Hepatocyte (in vitro differentiated cells): ENCODE measurements around the gene FUT9.

Experiments used
- EZH2phosphoT487 ChIP-seq: fragments of 200-600 bp; sonication (generic); IDR thresholded peaks from one replicate; pipeline ENCODE4 v1.6.1; 2018; ENCODE audit warnings: antibody characterized with exemption, mild to moderate bottlenecking, low read depth, moderate library complexity; ENCODE audit not compliant: unreplicated experiment, severe bottlenecking
- TF ChIP-seq, protein P1 (sequence below): fragments of 200-600 bp; sonication (generic); IDR thresholded peaks from 2 replicates; pipeline ENCODE4 v1.5.1; 2016; ENCODE audit warnings: antibody characterized with exemption, mild to moderate bottlenecking; ENCODE audit not compliant: poor library complexity

DNA sequence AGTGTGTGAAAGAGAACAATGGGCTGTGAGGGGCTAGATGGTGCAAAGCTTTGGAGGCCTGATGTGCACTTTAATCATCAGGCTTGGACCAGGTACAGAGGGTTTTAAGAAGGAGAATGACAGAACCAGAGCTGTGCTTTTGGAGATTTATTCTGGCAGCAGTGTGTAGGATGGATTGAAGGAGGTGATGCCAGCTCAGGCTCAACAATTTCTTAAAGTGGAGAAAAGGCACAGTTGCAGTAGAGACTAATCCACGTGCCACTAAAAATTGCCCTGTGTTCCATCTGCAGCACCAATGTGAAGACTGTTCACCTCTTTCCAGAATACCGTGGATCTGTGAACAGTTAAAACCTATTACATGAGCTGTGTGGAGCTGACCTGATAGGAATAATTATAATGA lies 134.7 kb downstream of the FUT9 start:
- no peak for TF ChIP-seq EZH2phosphoT487
- TF ChIP-seq, protein P1, sequence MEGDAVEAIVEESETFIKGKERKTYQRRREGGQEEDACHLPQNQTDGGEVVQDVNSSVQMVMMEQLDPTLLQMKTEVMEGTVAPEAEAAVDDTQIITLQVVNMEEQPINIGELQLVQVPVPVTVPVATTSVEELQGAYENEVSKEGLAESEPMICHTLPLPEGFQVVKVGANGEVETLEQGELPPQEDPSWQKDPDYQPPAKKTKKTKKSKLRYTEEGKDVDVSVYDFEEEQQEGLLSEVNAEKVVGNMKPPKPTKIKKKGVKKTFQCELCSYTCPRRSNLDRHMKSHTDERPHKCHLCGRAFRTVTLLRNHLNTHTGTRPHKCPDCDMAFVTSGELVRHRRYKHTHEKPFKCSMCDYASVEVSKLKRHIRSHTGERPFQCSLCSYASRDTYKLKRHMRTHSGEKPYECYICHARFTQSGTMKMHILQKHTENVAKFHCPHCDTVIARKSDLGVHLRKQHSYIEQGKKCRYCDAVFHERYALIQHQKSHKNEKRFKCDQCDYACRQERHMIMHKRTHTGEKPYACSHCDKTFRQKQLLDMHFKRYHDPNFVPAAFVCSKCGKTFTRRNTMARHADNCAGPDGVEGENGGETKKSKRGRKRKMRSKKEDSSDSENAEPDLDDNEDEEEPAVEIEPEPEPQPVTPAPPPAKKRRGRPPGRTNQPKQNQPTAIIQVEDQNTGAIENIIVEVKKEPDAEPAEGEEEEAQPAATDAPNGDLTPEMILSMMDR, result no peak
